GM19023 (cell line): ENCODE data around the gene MTRF1.

ENCODE experiments used
- ATAC-seq: cut with Tn5 transposase; IDR thresholded peaks from one replicate; pipeline ENCODE4 v1.9.1; 2021; ENCODE audit warnings: mild to moderate bottlenecking, moderate library complexity; ENCODE audit not compliant: unreplicated experiment

The MTRF1 gene

GRCh38 chr13:41224113-41225110 is 39.0 kb downstream of the MTRF1 start:
- no peak for ATAC-seq

GRCh38 chr13:41222259-41222852 is 41.0 kb downstream of the MTRF1 start:
- peak; percentile 80 for ATAC-seq

DNA sequence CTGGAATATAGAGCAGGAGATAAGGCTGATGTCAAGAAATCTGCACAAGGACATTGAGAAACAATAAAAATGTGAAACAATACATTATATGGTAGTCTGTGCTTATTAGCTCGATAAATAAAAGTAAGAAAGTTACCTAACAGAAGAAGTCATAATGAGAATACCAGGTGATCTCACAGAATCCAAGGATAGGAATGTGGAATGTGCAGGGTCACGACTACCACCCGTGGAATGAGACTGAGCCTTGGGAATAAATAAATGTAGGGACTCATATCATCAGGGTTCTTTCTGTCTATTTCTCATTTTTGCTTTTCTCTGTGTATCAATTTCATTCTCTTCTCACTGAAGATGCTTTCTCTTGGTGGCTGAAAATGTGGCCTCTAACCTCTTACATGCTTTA is 43.0 kb downstream of the MTRF1 start:
- ATAC-seq, result no peak

GRCh38 chr13:41216160-41216559 is 47.2 kb downstream of the MTRF1 start:
- no peak for ATAC-seq

- ATAC-seq, result no peak
Observed at GRCh38 chr13:41213919-41214318, 49.5 kb downstream of the MTRF1 start.

- ATAC-seq, result no peak
Observed at GRCh38 chr13:41213316-41213715, 50.1 kb downstream of the MTRF1 start.

- no peak for ATAC-seq
Observed at GRCh38 chr13:41212881-41213280, 50.5 kb downstream of the MTRF1 start.

GRCh38 chr13:41211062-41211461 is 52.3 kb downstream of the MTRF1 start:
- ATAC-seq, result no peak

DNA sequence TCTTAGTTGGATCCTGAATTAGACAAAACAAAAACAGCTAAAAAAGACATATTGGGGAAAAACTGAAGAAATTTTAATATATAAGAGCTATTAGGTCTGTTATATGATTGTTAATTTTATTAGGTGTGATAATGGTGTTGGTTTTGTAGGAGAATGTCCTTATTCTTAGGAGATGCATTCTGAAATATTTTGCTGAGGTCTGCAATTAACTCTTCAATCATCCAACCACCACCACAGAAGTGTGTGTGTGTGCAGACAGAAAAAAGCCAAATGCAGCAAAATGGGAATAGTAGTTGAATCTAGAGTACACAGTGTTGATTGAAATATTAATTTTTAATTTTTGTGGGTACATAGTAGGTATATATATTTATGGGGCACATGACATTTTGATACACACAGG is 56.9 kb downstream of the MTRF1 start:
- no peak for ATAC-seq

DNA sequence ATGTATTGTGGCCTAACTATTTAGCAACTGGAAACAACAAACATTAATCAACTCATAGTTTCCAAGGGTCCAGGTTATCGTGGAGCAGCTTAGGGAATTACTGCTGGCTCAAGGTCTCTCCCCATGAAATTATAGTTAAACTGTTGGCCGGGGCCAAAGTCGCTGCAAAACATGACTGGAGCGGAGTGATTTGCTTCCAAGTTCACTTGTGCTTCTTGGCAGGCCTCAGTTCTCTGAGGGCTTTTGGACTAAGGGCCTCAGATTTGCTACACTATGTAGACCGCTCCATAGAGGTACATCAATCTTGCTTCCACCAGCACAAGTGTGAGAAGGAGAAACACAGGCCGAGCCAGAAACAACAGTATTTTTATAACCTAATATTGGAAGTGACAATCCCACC is 59.6 kb downstream of the MTRF1 start:
- ATAC-seq, result no peak

GRCh38 chr13:41200126-41200525 is 63.2 kb downstream of the MTRF1 start:
- no peak for ATAC-seq

- ATAC-seq, result peak; percentile 74
Observed at GRCh38 chr13:41199526-41199925, 63.9 kb downstream of the MTRF1 start.

DNA sequence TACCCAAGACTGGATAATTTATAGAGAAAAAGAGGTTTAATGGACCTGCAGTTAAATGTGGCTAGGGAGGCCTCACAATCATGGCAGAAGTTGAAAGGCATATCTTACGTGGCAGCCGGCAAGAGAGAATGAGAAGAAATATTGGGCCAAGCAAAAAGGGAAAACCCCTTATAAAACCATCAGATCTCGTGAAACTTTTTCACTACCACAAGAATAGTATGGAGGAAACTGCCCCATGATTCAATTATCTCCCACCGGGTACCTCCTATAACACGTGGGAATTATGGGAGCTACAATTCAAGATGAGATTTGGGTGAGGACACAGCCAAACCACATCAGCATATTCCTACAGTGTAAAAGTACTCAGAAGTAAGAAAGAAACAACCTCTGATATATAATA is 64.3 kb downstream of the MTRF1 start:
- no peak for ATAC-seq

DNA sequence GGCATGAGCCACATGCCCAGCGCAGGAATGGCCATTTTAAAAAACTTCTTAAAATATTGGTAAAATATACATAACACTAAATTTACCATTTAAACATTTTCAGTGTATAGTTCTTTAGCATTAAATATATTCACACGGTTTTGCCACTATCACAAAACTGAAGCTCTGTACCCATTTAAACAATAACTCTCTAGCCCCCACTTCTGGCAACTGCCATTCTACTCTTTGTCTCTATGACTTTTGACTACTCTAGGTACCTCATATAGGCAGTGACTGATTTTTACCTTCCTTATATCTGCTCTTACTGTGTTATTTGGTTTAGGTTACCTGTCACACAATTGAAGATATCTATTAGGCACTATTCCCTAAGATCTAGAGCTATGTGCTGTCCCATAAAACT is 66.8 kb downstream of the MTRF1 start:
- no peak for ATAC-seq

DNA sequence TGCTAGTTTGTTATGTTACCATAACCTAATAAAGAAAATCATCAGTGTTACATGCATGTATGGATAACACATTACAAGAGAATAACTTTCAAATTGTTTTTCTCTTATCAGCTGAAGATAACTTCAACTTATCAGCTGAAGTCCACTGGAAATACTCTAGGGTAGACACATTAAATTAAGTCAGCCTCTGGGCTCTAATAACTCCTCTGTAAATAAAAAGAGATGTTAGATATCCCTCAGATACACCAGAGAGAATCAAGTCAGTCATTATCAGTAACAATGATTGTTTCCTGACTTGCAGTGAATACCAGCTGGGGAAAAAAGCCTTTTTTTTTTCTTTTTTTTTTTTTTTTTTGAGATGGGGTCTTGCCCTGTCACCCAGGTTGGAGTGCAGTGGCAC is 67.4 kb downstream of the MTRF1 start:
- ATAC-seq, result no peak

DNA sequence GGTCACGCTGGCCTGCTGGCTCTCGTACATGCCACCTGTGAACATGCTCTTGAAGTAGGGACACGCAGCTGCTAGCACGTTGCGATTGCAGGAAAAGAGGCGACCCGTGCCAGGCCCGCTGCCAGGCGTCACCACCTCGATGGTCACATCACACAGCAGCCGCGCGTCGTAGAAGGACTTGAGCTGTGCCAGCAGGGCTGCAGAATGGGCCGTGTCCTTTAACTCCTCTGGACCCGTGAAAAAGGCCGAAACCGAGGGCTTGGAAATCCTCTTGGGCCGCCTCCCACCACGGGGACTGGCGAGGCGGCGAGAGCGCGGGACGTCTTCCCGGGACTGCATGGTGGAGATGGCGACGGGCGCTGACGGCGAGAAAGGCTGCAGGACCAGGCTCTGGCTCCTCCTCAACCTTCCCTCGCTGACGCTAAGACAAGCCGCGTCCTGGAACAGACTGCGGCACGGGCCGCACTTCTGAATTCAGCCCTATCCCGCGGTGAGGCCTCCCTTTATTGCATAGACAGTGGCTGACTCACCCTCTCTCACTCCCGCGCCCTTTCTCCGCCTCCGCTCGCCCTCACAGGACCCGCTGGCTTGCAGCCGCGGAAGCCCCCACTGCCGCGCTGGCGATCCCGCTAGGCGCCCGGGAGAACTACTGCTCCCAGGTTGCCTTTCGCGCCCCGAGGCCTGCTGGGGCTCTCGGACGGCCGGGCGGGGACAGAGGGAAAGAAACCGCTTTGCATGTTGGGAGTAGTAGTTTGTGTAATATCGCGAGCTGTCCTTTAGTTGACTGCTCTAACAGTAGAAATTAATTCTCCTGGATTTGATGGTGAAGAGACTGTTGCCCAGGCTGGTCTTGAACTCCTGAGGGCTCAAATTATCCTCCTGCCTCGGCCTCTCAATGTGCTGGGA is 69.2 kb downstream of the MTRF1 start, which contains the start of gene KBTBD7:
Gene KBTBD7, minus strand, starts transcription at position 651 of the 906 bp plus-strand sequence. Its CDS starts 312 bp downstream, at position 339.
- peak; percentile 97 for ATAC-seq

DNA sequence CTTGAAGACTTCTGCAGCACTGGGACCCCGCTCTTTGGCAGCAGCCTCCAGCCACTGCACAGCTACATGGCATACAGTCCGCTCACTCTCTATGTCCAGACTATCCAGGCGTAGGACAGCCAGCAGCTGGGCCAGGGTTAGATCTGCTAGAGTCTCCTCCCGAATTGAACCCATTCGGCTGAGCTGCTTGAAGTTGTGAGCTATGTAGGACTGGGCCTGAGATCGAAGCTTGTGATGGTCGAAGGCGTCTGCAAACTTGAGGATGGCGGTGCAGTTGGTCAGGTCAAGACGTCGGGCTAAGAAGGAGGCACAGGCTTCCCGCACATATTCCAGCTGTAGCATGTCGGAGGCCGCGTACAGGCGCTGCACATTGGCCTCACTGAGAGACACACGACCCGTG is 69.9 kb downstream of the MTRF1 start:
- no peak for ATAC-seq

- ATAC-seq, result no peak
Observed at GRCh38 chr13:41188584-41188983, 74.8 kb downstream of the MTRF1 start.

GRCh38 chr13:41186481-41186880 is 76.9 kb downstream of the MTRF1 start:
- ATAC-seq, result no peak

DNA sequence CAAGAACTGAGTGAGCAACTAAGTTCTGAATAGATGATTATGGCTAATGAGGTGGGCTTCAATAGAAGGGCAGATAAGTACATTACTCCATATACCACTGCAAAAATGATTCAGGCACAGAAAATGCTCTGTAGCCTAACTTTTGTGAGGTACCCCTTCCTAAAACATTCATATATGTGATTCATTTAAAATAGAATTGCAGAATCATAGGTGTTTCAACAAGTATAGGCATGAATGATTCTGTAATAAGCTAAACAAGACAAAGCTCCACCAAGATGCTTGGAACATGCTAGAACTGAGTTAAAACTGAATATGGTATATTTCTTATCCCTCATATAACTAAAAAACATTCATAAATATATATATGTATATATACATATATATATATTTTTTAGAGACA is 81.1 kb downstream of the MTRF1 start:
- no peak for ATAC-seq

DNA sequence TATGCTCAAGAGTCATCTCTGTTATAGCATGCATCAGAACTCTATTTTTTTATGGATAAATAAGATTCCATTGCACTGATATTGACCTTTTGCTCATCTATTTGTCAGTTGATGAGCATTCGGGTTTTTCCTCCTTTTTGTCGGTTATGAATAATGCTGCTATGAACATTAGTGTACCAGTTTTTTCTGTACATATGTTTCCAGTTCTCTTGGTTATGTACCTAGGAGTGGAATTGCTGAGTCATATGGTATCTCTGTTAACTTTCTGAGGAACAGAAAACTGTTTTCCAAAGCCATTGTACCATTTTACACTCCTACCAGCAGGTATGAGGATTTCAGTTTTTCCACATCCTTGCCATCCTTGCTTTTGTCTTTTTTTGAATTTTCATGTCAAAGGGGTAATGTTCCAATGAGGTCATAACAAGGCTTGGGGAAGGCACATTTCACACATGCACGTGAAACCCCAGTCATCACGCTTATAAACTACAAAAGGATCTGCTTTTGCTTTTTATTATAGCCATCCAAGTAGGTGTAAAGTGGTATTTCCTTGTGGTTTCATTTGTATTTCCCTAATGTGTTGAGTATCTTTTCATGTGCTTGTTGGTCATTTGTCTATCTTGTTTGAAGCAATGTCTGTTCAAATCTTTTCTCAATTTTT is 83.7 kb downstream of the MTRF1 start:
- no peak for ATAC-seq
